H1 (cell line): Measurements from ENCODE around the gene SEMA4F. TPM values are rescaled to one million over a fixed set of nuclear protein-coding genes. Genes with fewer than 3 reads are reported as not detected.

ENCODE experiments used
- CTCF ChIA-PET: fragments of 300-600 bp; sonication (Branson Sonifier 250); formaldehyde crosslinking; loops from one replicate; lab custom pipeline; 2021; ENCODE audit not compliant: partially characterized antibody; lab: Charles Lee
- POLR2A ChIA-PET: fragments of 300-600 bp; sonication (Branson Sonifier 250); formaldehyde crosslinking; loops from one replicate; lab custom pipeline; 2021; ENCODE audit warnings: inconsistent platforms; ENCODE audit not compliant: partially characterized antibody; lab: Charles Lee
- DNase-seq, 2 experiments: peaks; one replicate each; pipeline versions ENCODE4 v3.0.0 to v3.0.0-alpha.2; 2010 to 2022; ENCODE audit warnings: low spot score in 2 of 2, low read depth in 1 of 2, mixed read lengths in 1 of 2
- FAIRE-seq: peaks from 2 replicates; lab custom pipeline; 2011; peaks lifted over from hg19 to GRCh38; lab: Jason Lieb, UNC
- H2AFZ ChIP-seq: 2 replicates; pipeline ENCODE4 v1.8.1; 2012; ENCODE audit warnings: low read length, inconsistent platforms
- H2AK5ac ChIP-seq: 2 replicates; pipeline ENCODE4 v1.6.1; 2013; ENCODE audit warnings: low read depth, low read length
- H2BK120ac ChIP-seq: replicated peaks from 2 replicates; pipeline ENCODE3; 2013; ENCODE audit warnings: low read depth, low read length, inconsistent platforms
- H2BK12ac ChIP-seq: 2 replicates; pipeline ENCODE4 v1.6.1; 2013; ENCODE audit warnings: low read depth, low read length
- H2BK15ac ChIP-seq: 2 replicates; pipeline ENCODE4 v1.6.1; 2013; ENCODE audit warnings: low read length
- H2BK20ac ChIP-seq: 2 replicates; pipeline ENCODE4 v1.6.1; 2013; ENCODE audit warnings: low read length
- H2BK5ac ChIP-seq: 2 replicates; pipeline ENCODE4 v1.6.1; 2013; ENCODE audit warnings: low read depth, low read length
- H3K14ac ChIP-seq: 2 replicates; pipeline ENCODE4 v1.6.1; 2013; ENCODE audit warnings: inconsistent platforms; ENCODE audit not compliant: insufficient read length
- H3K18ac ChIP-seq: 2 replicates; pipeline ENCODE4 v1.6.1; 2013; ENCODE audit warnings: low read length; ENCODE audit errors: extremely low read depth
- H3K23ac ChIP-seq: 2 replicates; pipeline ENCODE4 v1.6.1; 2013; ENCODE audit warnings: inconsistent platforms; ENCODE audit not compliant: insufficient read length
- H3K23me2 ChIP-seq: 2 replicates; pipeline ENCODE4 v1.6.1; 2013; ENCODE audit warnings: low read depth, low read length
- H3K27ac ChIP-seq: 2 replicates; pipeline ENCODE4 v1.6.1; 2011; ENCODE audit warnings: low read depth, low read length, inconsistent platforms
- H3K27me3 ChIP-seq, 4 experiments: replicated peaks in 1 of 4; 1 replicate in 1 of 4; 2 replicates in 3 of 4; pipeline versions ENCODE4 v1.6.1 to v1.8.1; 2011 to 2013; ENCODE audit warnings: low read length in 3 of 4, mild to moderate bottlenecking in 3 of 4, inconsistent platforms in 2 of 4, mixed read lengths in 2 of 4, moderate library complexity in 1 of 4; ENCODE audit not compliant: control insufficient read depth in 3 of 4, insufficient read depth in 3 of 4; ENCODE audit errors: extremely low read depth in 1 of 4
- H3K36me3 ChIP-seq, 4 experiments: 2 replicates each; pipeline versions ENCODE4 v1.6.1 to v1.8.1; 2011 to 2013; ENCODE audit warnings: mild to moderate bottlenecking in 4 of 4, low read length in 3 of 4, moderate library complexity in 2 of 4, control low read depth in 1 of 4, inconsistent platforms in 1 of 4; ENCODE audit not compliant: insufficient read depth in 4 of 4, control insufficient read depth in 2 of 4
- H3K4ac ChIP-seq: replicated peaks from 2 replicates; pipeline ENCODE3; 2013; ENCODE audit warnings: low read length, low read depth, mixed read lengths, inconsistent platforms; ENCODE audit not compliant: insufficient read length
- H3K4me1 ChIP-seq, 4 experiments: replicated peaks in 1 of 4; 1 replicate in 1 of 4; 2 replicates in 3 of 4; pipeline versions ENCODE4 v1.6.1 to v1.8.1; 2011 to 2013; ENCODE audit warnings: low read length in 3 of 4, inconsistent platforms in 2 of 4, mixed read lengths in 1 of 4; ENCODE audit not compliant: insufficient read depth in 4 of 4, control insufficient read depth in 3 of 4
- H3K4me2 ChIP-seq, 2 experiments: 2 replicates each; pipeline versions ENCODE4 v1.6.1 to v1.8.1; 2011 to 2013; ENCODE audit warnings: low read depth in 2 of 2, low read length in 2 of 2, control low read depth in 1 of 2, inconsistent platforms in 1 of 2, mild to moderate bottlenecking in 1 of 2; ENCODE audit not compliant: insufficient read depth in 1 of 2
- H3K4me3 ChIP-seq, 4 experiments: fragments of 200-600, 300-600 bp in 1 of 4; sonication (generic), shearing (Covaris generic), sonication (Bioruptor Twin) in 1 of 4; 2 replicates each; pipeline versions ENCODE4 v1.5.1 to v1.8.1; 2011 to 2016; ENCODE audit warnings: low read length in 4 of 4, low read depth in 3 of 4, control low read depth in 2 of 4, inconsistent platforms in 2 of 4, mild to moderate bottlenecking in 2 of 4, mixed read lengths in 1 of 4, moderate library complexity in 1 of 4; ENCODE audit not compliant: insufficient read depth in 2 of 4; ENCODE audit errors: extremely low read depth in 1 of 4
- H3K56ac ChIP-seq: replicated peaks from 2 replicates; pipeline ENCODE3; 2013; ENCODE audit warnings: low read depth, mild to moderate bottlenecking, mixed read lengths, low read length, inconsistent platforms; ENCODE audit not compliant: insufficient read length
- H3K79me1 ChIP-seq: 2 replicates; pipeline ENCODE4 v1.6.1; 2013; ENCODE audit warnings: low read depth, low read length, control low read depth
- H3K79me2 ChIP-seq, 2 experiments: 2 replicates each; pipeline versions ENCODE4 v1.6.1 to v1.8.1; 2012 to 2013; ENCODE audit warnings: low read length in 2 of 2, mild to moderate bottlenecking in 2 of 2, inconsistent platforms in 1 of 2; ENCODE audit not compliant: insufficient read depth in 2 of 2, control insufficient read depth in 1 of 2
- H3K9ac ChIP-seq, 4 experiments: replicated peaks in 1 of 4; 1 replicate in 1 of 4; 2 replicates in 3 of 4; pipeline versions ENCODE4 v1.6.1 to v1.8.1; 2011 to 2013; ENCODE audit warnings: low read depth in 3 of 4, low read length in 3 of 4, control low read depth in 2 of 4, mild to moderate bottlenecking in 2 of 4, moderate library complexity in 2 of 4, inconsistent platforms in 1 of 4; ENCODE audit errors: extremely low read depth in 1 of 4
- H3K9me3 ChIP-seq, 2 experiments: 2 replicates each; pipeline versions ENCODE4 v1.6.1 to v1.8.1; 2012 to 2013; ENCODE audit warnings: mild to moderate bottlenecking in 2 of 2, moderate library complexity in 2 of 2, control low read depth in 1 of 2, inconsistent platforms in 1 of 2, low read depth in 1 of 2, low read length in 1 of 2, mixed read lengths in 1 of 2; ENCODE audit not compliant: insufficient read depth in 2 of 2
- H4K20me1 ChIP-seq, 2 experiments: replicated peaks in 1 of 2; 2 replicates each; pipeline versions ENCODE3 to v1.8.1; 2011 to 2013; ENCODE audit warnings: inconsistent platforms in 2 of 2, low read length in 2 of 2, mild to moderate bottlenecking in 1 of 2; ENCODE audit not compliant: insufficient read depth in 2 of 2, control insufficient read depth in 1 of 2
- H4K5ac ChIP-seq: 2 replicates; pipeline ENCODE4 v1.6.1; 2013; ENCODE audit warnings: low read length, low read depth, mixed read lengths, inconsistent platforms; ENCODE audit not compliant: insufficient read length
- H4K8ac ChIP-seq: 2 replicates; pipeline ENCODE4 v1.8.0; 2013; ENCODE audit warnings: mild to moderate bottlenecking, moderate library complexity, low read length, inconsistent platforms; ENCODE audit not compliant: insufficient read depth; ENCODE audit errors: extremely low read depth
- H4K91ac ChIP-seq: replicated peaks from 2 replicates; pipeline ENCODE3; 2013; ENCODE audit warnings: low read length, mixed read lengths, inconsistent platforms; ENCODE audit not compliant: insufficient read length
- CREB1 ChIP-seq: IDR thresholded peaks from 2 replicates; pipeline ENCODE4 v1.6.1; 2012; ENCODE audit warnings: inconsistent platforms
- NRF1 ChIP-seq: IDR thresholded peaks from 2 replicates; pipeline ENCODE4 v1.6.1; 2011; ENCODE audit warnings: mild to moderate bottlenecking, low read depth, low read length, improper control_type of control experiment
- POLR2A ChIP-seq, 2 experiments: IDR thresholded peaks; 1 replicate in 1 of 2; 2 replicates in 1 of 2; pipeline ENCODE4 v1.6.1; 2011; ENCODE audit warnings: low read depth in 2 of 2, low read length in 2 of 2, mild to moderate bottlenecking in 2 of 2; ENCODE audit errors: control extremely low read depth in 1 of 2
- POU5F1 ChIP-seq: IDR thresholded peaks from 2 replicates; pipeline ENCODE4 v1.6.1; 2011; ENCODE audit warnings: low read depth, mild to moderate bottlenecking, low read length, moderate library complexity
- WGBS, 2 experiments: shearing (Covaris generic) in 1 of 2; methylation state at CpG; one replicate each; pipeline versions ENCODE4 v1.1.6 to v1.1.7; 2013 to 2015; ENCODE audit warnings: low lambda C conversion rate in 2 of 2, mixed read lengths in 2 of 2, inconsistent platforms in 1 of 2, low coverage in 1 of 2, missing lambda C conversion rate in 1 of 2; ENCODE audit not compliant: insufficient replicate concordance in 2 of 2, insufficient coverage in 1 of 2, insufficient read length in 1 of 2; ENCODE audit errors: extremely low coverage in 1 of 2, missing lambda C conversion rate in 1 of 2; 5-methylcytosine and 5-hydroxymethylcytosine counted together
- polyA plus RNA-seq, 7 experiments: library from polyadenylated mRNA; depleted of rRNA in 3 of 7; stranded (reverse) in 5 of 7; unstranded in 2 of 7; fragments of >200 nt in 5 of 7; fragments of 200-250 nt in 2 of 7; gene quantifications; 1 replicate in 5 of 7; 2 replicates in 1 of 7; 4 replicates in 1 of 7; pipeline versions ENCODE4 v1.2.1 to v1.2.3, GENCODE V29; 2011 to 2013; ENCODE audit warnings: missing spikeins in 2 of 7, mixed read lengths in 2 of 7
- total RNA-seq: library from RNA; stranded (reverse); fragmentation: NEBNext Ultra II Directional; extraction: Animal tissue kit (Norgen Biotek cat#: 25700); gene quantifications from 2 replicates; pipeline ENCODE4 v1.2.1, GENCODE V29; 2021

The SEMA4F gene
- total and polyA plus RNA-seq, 2 of the 8 experiments (the other 6 are each of a cell fraction or from before 2014, with no cell fraction given) = 3.3 to 3.4 TPM

DNA sequence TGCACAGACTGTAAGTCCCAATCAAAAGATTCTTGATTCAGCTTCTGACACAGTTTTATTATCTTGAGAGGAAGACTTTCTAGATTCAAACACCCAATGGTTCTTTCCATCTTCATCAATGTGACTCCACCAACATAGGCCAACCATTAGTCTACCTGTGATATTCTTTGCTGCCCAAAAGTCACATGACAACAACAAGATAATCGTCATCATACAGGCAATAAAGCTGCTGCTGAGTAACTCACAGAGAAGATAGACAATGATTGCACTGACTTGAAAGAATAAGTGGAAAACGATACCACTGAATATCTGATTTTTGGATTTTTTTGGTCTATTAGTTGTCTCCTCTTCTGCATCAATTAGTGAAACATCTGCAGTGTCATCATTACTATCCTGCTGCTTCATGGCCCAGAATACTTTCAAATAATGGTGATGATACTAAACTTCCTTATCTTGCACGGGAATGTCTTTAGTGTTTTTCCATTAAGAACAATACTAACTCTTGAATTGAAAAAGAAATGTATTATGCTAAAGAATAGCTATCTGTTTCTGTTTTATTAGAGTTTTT, 25.4 kb upstream of the SEMA4F start:
- Histone ChIP-seq H2BK12ac (no peak overlapping the region), H3K79me1 (no peaks in the 10 kb centered on the region), H4K20me1 (no peaks in the 10 kb centered on the region), H4K8ac (no peak overlapping the region), H3K14ac (no peak overlapping the region), H2AFZ (no peak overlapping the region), H2BK15ac (no peak overlapping the region), H3K4ac (no peak overlapping the region), H3K18ac (no peak overlapping the region), H4K91ac (no peak overlapping the region), H3K4me2 (no peak overlapping the region), H3K9me3 (no peaks in the 10 kb centered on the region), H3K9ac (no peak overlapping the region), H3K4me3 (no peak overlapping the region), H3K27ac (no peak overlapping the region), H3K56ac (no peak overlapping the region), H3K4me1 (peaks cover 7 to 12% (median 8%) of the 10 kb centered on the region in 4 experiments; a peak in 6 of 7 replicates), H2BK120ac (no peak overlapping the region), H4K5ac (no peak overlapping the region), H3K79me2 (no peaks in the 10 kb centered on the region), H2AK5ac (no peak overlapping the region), H2BK20ac (no peak overlapping the region), H2BK5ac (no peak overlapping the region), H3K23ac (no peak overlapping the region), H3K36me3 (no peaks in the 10 kb centered on the region), H3K23me2 (no peaks in the 10 kb centered on the region), H3K27me3 (no peaks in the 10 kb centered on the region)
- ChIA-PET POLR2A (no interaction called here), CTCF (interaction anchor here (0.7 kb wide), 1 partner anchor 980 kb away, joined by 3 read pairs; no protein-coding TSS in a partner anchor)
- TF ChIP-seq NRF1 (no peak), POLR2A (IDR thresholded peaks at IDR 0.05; ENCODE audit: control extremely low read depth in 1 of 2, low read depth in 2 of 2, low read length in 2 of 2) (no peak), POU5F1 (no peak), CREB1 (no peak)
- FAIRE-seq = no peak
- DNase-seq = no peak
- 80% methylated on average over 3 of the region's 3 CpGs; no CpG with 5 or more reads in 1 of the 2 experiments for WGBS, 2 experiments
